Endometrial microvascular endothelial cells (primary cell): Measurements from ENCODE around the gene DLGAP1. TPM values are rescaled to one million over a fixed set of nuclear protein-coding genes. Genes with fewer than 3 reads are reported as not detected.
"Not testable (repeated sequence)": the region's sequence is repeated elsewhere in the genome, so short reads cannot be mapped to it uniquely, and the experiment has no call there.

ENCODE experiments used
- in situ Hi-C: cut with HindIII; loops from 2 replicates; pipeline ENCODE4 v1.10.0; 2017; ENCODE audit warnings: low sequenced_read_pairs, low pct_unique_long_range_greater_than_20kb; ENCODE audit errors: inconsistent ontology term
- total RNA-seq: library from RNA; depleted of rRNA; stranded (reverse); fragments of >200 nt; gene quantifications from one replicate; pipeline ENCODE4 v1.2.3, GENCODE V29; 2015; ENCODE audit errors: inconsistent ontology term

Gene DLGAP1
- total RNA-seq, 1 donor from 2014 or later = not detected

DNA sequence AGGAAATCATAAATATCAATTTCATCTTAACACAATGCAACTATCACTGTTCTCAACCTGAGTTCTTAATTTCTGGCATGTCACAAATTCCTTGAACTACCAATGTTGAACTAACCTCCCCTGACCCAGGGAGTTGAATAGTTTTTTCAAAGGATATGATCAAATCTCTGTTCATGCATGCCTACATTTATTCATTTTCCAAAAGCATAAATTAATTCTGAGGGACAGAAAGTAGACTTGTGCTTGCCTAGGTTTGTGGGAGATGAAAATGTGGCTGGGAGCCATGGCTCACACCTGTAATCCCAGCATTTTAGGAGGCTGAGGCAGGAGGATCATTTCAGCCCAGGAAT, 829.4 kb downstream of the DLGAP1 start:
- in situ Hi-C loops = no loop called here

- in situ Hi-C loops = no loop called here
These were observed 830.0 kb downstream of the DLGAP1 start for GRCh38 chr18:3624935-3625741.

DNA sequence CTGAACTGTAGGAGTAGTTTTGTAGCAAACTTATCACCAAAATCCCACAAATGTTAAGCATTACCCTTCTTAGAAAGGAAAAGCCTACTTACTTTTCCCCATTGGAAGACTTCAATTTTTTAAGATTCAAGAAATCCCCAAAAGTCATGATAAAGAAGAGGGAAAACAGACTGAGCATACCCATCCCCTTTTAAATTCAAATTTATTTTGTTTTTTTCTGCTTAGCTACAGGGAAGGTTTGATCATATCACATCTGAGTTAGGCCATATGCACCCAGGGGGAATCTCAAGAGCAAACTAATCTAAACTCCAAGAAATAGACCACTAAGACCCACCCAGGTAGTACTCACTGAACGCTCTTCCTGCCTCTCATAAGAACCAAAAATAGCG, 830.6 kb downstream of the DLGAP1 start:
- in situ Hi-C loops = no loop called here

DNA sequence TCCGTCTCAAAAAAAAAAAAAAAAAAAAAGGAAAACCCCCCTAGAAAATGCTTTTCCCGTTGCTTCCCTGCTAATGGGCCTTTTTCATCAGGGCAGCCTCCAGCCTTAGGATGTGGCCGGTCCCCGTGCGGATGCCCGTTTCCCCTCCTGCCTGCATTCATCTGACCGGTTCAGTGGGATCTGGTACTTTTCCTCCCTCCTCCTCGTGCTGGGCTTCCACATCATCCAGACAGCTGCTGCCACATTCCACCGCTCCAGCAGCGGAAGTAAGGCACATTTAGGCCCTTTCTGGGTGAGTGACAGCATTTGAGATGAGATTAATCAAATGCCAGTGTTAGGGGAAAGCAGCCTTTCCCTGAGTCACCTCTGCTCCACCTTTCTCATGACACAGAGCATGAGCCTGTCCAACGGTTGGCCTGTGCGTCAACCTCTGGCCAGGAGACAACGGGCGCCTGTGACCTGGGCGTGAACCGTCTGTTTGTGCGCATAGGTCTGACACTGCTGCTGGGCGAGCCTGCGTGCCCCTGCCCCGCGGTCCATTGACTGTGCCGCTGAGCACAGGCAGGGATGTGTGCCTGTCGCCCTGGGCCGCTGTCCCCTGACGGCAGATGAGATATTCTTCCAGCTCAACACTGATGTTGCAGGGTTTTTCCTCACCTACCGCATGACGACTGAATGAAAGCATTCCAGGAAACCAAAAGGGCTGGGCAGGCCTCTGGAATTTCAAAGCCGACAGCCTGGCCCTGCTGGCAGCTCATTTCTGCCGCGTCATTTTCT, 831.1 kb downstream of the DLGAP1 start:
- in situ Hi-C loops = no loop called here

- in situ Hi-C loops = no loop called here
These were observed 834.7 kb downstream of the DLGAP1 start for GRCh38 chr18:3620146-3621119.

DNA sequence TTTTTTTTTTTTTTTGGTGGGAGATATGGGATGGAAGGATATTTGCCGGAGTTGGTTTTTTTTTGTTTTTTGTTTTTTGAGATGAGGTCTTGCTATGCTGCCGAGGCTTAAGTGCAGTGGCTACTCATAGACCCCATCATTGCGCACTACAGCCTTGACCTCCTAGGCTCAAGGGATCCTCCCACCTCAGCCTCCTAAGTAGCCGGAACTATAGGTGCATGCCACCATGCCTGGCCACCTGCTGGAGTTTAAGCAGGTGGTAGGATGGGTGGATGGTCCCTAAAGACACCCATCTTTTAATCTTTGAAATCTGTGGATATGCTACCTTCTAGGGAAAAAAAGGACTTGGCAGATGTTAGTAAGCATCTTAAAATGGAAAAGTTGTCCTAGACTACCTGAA, 835.4 kb downstream of the DLGAP1 start:
- in situ Hi-C loops = no loop called here

DNA sequence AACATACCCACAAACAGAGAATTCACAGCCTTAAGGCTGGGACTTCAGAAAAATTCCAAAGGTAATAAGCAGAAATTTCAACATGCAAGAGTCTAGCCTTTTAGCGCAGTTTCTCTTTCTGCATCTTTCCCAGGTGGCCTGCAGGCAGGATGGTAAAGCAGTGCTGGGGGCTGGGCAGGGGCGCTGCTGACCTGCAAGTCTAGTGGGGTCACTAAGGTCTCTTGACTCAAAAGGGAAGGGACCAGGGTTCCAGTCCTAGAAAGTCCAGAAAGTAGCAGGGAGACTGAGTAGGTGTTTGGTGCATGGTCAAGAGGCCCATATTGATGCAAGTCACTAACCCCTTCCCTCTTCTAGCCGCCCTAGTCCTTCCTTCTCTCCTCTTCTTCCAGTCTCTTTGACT, 835.9 kb downstream of the DLGAP1 start:
- in situ Hi-C loops = no loop called here

- in situ Hi-C loops = no loop called here
These were observed 838.4 kb downstream of the DLGAP1 start for GRCh38 chr18:3616744-3617143.

DNA sequence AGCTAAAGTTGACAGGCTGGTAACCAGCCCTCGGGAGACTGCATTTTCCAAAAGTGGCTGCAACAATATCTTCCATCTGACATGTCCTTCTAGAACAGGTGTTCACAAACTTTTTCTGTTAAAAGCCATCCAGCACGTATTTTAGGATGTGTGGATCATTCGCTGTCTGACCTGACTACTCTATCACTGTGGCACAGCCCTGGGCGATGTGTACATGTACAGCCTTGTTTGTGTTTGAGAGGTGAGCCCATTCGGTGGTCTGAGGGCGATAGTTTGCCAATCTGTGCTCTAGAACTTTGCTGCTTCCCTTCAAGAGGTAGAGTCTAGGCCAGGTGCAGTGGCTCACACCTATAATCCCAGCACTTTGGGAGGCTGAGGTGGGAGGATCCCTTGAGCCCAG, 839.0 kb downstream of the DLGAP1 start:
- in situ Hi-C loops = no loop called here

- in situ Hi-C loops = no loop called here
These were observed 839.6 kb downstream of the DLGAP1 start for GRCh38 chr18:3615374-3615985.

GRCh38 chr18:3612315-3612714, 842.8 kb downstream of the DLGAP1 start:
- in situ Hi-C loops = no loop called here

GRCh38 chr18:3611313-3612090, 843.6 kb downstream of the DLGAP1 start:
- in situ Hi-C loops = no loop called here

DNA sequence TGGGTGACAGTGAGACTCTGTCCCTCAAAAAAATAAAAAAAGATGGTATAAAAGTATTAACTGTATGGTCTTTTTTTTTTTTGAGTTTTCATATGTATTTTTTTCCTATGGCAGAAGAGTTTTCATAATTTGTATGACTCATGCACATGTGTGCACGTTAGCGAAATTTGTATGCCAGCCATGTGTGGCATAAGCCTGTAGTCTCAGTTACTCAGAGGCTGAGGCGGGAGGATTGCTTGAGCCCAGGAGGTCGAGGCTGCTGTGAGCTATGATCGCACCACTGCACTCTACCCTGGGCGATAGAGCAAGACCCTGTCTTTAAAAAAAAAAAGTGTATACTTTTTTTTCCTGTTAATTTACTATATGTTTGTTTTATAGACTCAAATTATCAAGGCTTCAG, 844.3 kb downstream of the DLGAP1 start:
- in situ Hi-C loops = no loop called here

- in situ Hi-C loops = no loop called here
These were observed 844.9 kb downstream of the DLGAP1 start for GRCh38 chr18:3610188-3610708.

GRCh38 chr18:3608488-3608887, 846.6 kb downstream of the DLGAP1 start:
- in situ Hi-C loops = no loop called here

DNA sequence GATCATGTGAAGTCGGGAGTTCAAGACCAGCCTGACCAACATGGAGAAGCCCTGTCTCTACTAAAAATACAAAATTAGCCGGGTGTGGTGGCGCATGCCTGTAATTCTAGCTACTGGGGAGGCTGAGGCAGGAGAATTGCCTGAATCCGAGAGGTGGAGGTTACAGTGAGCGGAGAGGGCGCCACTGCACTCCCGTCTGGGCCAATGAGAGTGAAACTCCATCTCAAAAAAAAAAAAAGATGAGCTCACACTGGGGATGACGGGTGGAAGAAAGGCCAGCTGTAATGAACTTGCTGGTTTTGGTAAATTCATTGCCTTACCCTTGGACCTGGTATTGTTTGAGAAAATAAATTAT, 847.0 kb downstream of the DLGAP1 start:
- in situ Hi-C loops = not testable (repeated sequence)

- in situ Hi-C loops = no loop called here
These were observed 847.6 kb downstream of the DLGAP1 start for GRCh38 chr18:3607309-3608098.
